GM18505 (cell line): ENCODE data around the gene CYP26C1.

Experiments used
- ATAC-seq: cut with Tn5 transposase; IDR thresholded peaks from one replicate; pipeline ENCODE4 v1.9.1; 2021; ENCODE audit not compliant: unreplicated experiment
- POLR2A ChIP-seq: IDR thresholded peaks from 4 replicates; pipeline ENCODE4 v1.6.1; 2011; ENCODE audit warnings: borderline replicate concordance; ENCODE audit not compliant: insufficient read depth, insufficient read length; ENCODE audit errors: extremely low read depth

Gene CYP26C1

DNA sequence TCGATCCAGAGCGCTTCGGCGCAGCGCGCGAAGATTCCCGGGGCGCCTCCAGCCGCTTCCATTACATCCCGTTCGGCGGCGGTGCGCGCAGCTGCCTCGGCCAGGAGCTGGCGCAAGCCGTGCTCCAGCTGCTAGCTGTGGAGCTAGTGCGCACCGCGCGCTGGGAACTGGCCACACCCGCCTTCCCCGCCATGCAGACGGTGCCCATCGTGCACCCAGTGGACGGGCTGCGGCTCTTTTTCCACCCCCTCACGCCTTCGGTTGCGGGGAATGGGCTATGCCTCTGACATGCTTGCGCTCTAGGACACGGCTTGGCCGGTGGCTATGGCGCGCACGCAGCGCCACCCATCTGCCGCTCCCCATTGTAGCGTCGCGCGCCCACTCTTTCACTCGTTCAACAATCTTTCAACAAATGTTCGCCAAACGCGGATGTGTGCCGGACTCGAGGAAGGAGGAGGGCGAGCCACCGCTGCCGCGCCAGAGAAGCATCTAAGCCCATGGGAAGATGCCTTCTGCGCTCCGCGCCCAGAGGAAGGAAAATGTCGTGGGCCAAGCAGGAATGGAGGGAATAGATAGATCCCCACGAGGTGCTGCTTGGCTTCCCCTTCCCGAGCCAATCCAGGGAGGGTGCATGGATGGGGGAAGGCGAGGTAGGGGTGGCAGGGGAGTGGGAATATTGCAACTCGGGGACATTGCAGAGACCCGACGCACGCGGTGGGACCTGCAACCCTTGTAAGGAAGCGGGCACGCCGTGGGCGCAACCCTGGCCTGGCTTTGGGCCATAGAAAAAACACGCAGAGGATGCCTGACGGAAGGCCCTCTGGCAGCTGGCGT is 8.0 kb downstream of the CYP26C1 start:
- ATAC-seq = no peak
- no peak for TF ChIP-seq POLR2A

DNA sequence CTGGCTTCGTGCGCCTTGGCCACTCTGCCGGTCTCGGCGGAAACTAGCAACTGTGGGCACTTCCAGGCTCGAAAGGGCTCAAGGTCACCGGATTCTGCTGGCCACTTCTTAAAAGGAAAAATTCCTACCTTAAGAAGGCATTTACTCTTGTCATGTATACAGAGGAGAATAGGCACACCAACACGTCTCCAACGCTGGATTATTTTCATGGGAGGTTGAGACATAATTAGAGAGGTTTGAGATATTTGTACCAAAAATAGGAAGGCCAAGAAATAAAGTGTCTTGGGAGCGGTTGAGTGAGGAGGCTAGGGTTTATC is 8.6 kb downstream of the CYP26C1 start:
- TF ChIP-seq POLR2A = no peak
- no peak for ATAC-seq

DNA sequence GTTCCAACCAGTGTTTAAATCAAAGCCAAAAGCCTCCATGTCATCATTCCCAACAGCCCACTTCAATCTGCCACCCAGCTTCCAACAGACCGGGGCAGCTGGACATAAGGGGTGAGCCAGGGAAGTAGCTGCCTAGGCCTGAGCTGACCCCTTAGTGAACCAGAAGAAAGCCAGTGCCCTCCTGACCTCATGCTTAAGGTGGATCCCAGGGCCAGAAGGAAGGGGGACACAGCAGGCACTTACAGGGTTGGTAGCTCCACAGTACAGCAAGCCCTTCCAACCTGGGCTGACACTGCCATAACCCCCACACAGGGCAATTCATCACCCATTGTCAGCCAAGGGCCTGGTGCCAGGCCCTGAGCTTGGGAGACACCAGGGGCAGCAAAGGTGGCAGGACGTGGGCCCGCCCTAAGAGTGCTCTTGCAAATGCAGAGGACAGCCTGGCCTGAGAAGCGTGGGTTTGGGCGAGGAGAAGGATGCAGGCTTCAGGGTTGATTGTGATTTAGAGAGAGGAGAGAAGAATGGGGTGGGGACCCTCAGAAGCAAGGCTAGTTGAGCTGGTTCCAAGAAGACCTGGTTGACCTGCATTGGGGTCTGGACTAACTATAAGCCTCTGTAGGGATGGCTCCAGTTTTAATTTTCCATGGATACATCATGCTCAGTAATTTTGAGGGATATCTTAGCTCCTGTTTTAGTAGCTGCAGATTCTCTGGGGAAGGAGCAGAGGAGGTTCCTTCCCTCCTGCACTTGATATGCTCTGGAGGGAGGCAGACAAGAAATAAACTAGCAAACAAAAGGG is 10.0 kb downstream of the CYP26C1 start:
- TF ChIP-seq POLR2A = no peak
- no peak for ATAC-seq

DNA sequence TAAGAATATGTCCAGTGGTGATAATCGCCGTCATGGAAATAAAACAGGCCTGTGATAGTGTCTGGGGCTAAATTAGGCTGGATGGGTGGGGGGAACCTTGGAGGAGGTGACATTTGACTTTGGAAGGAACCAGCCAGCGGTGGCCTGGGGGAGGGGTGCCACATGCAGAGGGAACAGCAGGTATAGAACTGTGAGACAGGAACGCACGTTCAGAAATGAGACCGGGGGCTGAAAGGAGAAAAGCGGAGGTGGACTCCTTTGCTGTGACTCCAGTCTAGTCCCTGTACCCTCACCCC is 10.5 kb downstream of the CYP26C1 start:
- ATAC-seq = no peak

DNA sequence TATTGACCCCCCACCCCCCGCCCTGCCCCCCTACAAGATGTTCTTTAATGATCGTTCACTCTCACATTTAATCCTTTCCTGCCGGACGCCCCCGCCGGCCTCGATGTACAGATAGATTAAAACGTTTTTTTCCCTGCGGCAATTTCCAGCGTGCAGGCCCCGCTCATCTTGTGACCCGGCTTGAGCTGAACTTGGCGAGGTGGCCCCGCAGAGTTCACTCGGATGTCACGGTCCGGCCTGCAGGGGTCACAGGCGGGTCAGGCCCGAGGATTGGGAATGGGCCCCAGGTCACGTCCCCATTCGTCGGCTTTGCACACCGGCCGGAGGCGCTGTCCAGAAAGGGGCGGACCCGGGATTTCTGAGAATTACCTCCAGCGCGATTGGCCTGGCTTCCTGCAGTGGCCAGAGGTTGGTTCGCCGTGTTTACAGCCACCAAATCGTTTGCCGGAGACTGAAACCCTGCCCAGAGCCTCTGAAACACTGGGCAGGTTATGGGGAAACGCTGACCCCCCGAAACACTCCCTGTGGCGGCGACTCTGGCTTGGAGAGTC is 11.2 kb downstream of the CYP26C1 start:
- no peak for ATAC-seq
- TF ChIP-seq POLR2A = no peak

More for the DNA sequence above, 10.5 kb downstream of the CYP26C1 start:
- no peak for TF ChIP-seq POLR2A

DNA sequence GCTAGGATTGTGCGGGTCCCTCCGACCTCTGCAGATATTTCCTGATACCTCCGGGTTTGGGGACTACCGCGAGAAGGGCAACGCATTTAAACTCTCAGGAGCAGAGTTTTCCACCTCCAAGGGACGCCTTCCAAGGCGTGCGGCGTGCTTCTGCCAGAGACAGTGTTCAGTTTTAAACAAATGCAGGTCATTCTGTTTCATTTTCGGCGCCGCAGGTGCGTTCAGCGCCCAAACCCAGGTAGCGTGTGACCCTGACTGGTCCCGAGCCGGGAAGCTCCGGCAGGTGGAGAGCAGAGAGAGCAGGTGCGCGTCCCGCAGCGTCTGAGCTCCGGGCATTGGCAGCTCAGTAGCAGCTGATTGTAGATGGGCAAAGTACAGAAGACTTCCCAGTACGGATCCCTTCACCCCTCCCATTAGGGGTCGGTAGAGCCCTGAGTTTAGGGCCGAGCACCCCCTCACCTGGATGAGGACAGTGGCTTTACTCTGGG is 11.7 kb downstream of the CYP26C1 start:
- no peak for TF ChIP-seq POLR2A
- no peak for ATAC-seq

DNA sequence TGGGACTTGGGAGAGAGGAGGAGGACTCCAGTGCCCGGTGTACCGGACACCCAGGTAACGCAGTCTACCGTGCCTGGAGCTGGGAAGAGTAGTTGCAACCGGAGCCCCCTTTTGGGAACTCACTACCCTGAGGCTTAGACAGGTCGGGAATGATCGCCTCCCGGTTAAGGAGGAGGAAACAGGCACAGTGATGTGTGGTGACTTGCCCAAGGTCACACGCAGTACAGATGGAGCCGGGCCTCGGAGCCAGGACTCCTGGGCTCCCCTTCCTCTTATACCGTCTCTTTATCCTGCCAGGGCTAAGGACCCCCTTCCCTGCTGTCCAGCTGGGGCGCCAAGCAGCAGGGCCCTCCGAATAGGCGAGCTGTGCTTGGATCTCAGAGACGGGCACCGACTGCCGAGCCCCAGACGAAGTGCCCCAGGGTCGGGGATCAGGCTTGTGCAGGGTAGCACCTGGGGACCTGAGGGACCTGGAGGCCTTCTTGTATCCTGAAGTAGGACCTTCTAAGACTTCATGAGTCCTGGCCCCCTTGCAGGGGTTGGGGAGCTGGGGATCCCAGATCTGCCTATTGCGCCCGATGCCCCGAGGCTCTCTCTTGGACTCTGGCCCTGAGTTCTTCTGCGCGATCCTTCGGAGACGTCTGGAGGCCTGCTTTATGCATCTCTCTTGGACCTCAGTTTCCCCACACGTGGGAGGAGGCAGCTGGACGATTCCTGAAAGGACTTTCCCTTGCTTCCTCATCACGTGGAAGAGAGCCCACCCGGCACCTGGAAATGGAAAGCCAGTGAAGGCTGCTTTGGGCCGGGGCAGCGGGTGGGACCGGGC is 12.3 kb downstream of the CYP26C1 start:
- no peak for TF ChIP-seq POLR2A
- ATAC-seq = no peak

DNA sequence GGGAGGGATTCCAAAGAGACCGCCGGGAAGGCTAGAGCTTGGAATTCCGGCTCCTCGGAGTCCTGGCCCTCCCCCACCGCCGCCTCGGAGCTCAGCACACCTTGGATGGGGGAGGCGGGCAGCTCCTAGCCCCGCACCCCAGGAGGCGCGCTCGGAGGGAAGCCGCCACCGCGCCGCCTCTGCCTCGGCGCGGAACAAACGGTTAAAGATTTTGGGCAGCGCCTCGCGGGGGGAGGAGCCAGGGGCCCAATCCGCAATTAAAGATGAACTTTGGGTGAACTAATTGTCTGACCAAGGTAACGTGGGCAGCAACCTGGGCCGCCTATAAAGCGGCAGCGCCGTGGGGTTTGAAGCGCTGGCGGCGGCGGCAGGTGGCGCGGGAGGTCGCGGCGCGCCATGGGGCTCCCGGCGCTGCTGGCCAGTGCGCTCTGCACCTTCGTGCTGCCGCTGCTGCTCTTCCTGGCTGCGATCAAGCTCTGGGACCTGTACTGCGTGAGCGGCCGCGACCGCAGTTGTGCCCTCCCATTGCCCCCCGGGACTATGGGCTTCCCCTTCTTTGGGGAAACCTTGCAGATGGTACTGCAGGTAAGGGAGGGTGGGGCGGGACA is 13.0 kb downstream of the CYP26C1 start, which contains the start of gene CYP26A1:
TSS of gene CYP26A1 (plus strand) at position 355 of the 608 bp plus-strand sequence. CDS start at position 397, 42 bp downstream.
- no peak for ATAC-seq
- no peak for TF ChIP-seq POLR2A

DNA sequence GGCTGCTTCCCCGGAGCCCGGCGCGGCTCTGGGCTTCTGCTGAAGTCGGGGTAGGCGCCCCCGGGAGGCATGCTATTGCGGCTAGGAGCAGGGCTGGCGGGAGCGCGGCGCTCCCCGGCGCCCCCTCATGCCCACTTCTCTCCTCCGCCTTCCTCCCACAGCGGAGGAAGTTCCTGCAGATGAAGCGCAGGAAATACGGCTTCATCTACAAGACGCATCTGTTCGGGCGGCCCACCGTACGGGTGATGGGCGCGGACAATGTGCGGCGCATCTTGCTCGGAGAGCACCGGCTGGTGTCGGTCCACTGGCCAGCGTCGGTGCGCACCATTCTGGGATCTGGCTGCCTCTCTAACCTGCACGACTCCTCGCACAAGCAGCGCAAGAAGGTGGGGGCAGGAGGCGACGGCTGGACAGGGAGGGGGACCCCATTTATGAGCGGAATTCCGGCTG is 13.6 kb downstream of the CYP26C1 start:
- ATAC-seq = no peak
- no peak for TF ChIP-seq POLR2A

DNA sequence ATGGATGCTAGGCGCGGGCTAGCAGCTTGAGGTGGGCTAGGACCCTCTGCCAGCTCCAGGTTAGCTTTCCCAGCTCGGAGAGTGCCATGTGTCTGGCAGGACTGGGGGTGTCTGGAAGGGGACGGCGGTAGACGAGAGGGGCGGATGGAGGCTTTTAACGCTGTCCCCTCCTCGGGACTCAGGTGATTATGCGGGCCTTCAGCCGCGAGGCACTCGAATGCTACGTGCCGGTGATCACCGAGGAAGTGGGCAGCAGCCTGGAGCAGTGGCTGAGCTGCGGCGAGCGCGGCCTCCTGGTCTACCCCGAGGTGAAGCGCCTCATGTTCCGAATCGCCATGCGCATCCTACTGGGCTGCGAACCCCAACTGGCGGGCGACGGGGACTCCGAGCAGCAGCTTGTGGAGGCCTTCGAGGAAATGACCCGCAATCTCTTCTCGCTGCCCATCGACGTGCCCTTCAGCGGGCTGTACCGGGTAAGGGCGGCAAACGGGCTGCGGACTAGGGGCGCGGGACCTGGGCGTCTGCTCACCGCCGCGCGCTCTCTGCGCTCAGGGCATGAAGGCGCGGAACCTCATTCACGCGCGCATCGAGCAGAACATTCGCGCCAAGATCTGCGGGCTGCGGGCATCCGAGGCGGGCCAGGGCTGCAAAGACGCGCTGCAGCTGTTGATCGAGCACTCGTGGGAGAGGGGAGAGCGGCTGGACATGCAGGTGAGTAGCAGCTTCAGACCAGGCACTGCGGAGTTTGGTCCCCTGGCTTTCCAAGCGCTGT is 14.2 kb downstream of the CYP26C1 start:
- no peak for ATAC-seq
- TF ChIP-seq POLR2A = no peak

DNA sequence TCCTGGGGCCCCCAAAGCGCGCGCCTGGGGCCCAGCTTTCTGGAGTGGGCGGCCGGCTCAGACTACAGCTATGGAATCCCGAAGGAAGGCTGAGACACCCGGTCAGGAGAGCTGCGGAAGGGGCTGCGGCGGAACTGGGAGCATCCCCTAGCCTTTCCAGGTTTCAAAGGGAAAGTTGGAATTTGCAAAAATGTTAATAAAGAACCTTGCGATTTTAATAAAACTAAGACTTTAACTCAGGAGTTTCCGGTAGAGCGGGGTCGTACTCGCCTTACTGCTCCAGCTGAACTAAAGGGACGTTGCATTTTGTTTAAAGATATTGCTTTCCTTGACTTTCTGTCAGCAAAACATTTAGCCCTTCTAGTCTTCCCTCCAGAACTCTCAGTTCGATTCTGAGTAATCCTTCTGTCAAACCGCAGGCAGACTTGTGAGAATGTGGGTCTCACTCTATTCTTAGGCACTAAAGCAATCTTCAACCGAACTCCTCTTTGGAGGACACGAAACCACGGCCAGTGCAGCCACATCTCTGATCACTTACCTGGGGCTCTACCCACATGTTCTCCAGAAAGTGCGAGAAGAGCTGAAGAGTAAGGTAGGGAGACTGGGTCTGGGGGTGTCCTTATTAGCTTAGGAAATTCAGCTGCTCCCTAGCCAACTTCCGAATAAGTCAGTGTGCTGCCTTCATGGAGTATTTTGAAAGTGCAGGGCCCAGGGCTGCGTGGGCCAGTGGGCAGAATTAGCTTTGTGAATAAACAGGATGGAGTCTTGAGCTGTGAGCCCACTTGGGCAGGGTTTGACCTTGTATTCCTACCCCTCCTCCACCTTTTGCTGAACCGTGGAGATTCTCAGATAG is 15.0 kb downstream of the CYP26C1 start:
- no peak for ATAC-seq
- TF ChIP-seq POLR2A = no peak
